Globus pallidus (tissue), 1 donor: ENCODE measurements around the gene HOXB5.

Source experiments
- DNase-seq: peaks from one replicate; pipeline ENCODE4 v3.0.0-alpha.2; 2015; ENCODE audit warnings: low spot score

Gene HOXB5

GRCh38 chr17:48601539-48602425, 8.2 kb upstream of the HOXB5 start:
- DNase-seq, result no peak

GRCh38 chr17:48601207-48601538, 7.6 kb upstream of the HOXB5 start:
- no peak for DNase-seq

- DNase-seq, result no peak
Measured at GRCh38 chr17:48600244-48601098, 6.9 kb upstream of the HOXB5 start.

- no peak for DNase-seq
Measured at GRCh38 chr17:48599354-48599753, 5.8 kb upstream of the HOXB5 start.

- no peak for DNase-seq
Measured at GRCh38 chr17:48598736-48599135, 5.2 kb upstream of the HOXB5 start.

- DNase-seq, result no peak
Measured at GRCh38 chr17:48597778-48598631, 4.4 kb upstream of the HOXB5 start.

GRCh38 chr17:48597528-48597777, 3.9 kb upstream of the HOXB5 start:
- DNase-seq, result no peak

GRCh38 chr17:48596735-48597527, 3.4 kb upstream of the HOXB5 start:
- no peak for DNase-seq

GRCh38 chr17:48596000-48596734, 2.6 kb upstream of the HOXB5 start:
- no peak for DNase-seq

GRCh38 chr17:48595278-48595999, 1.9 kb upstream of the HOXB5 start:
- no peak for DNase-seq

- no peak for DNase-seq
Measured at GRCh38 chr17:48594538-48595277, 1.1 kb upstream of the HOXB5 start.

- DNase-seq, result no peak
Measured at GRCh38 chr17:48593840-48594537, 410 bp upstream of the HOXB5 start.

GRCh38 chr17:48592577-48592976, 1.0 kb downstream of the HOXB5 start:
- DNase-seq, result no peak

GRCh38 chr17:48592057-48592514, 1.5 kb downstream of the HOXB5 start:
- no peak for DNase-seq

GRCh38 chr17:48591255-48592056, 2.1 kb downstream of the HOXB5 start:
- no peak for DNase-seq

- no peak for DNase-seq
Measured at GRCh38 chr17:48590607-48591161, 2.9 kb downstream of the HOXB5 start.

- DNase-seq, result no peak
Measured at GRCh38 chr17:48589831-48590606, 3.6 kb downstream of the HOXB5 start, which contains the start of gene HOXB3. Gene HOXB3, minus strand, starts transcription at chr17:48590241. Its CDS starts 37,767 bp downstream, at chr17:48552474.
